Measurements from ENCODE around the gene TGM6.

TGM6 gene

GRCh38 chr20:2469991-2470422 lies 89.3 kb downstream of the TGM6 start:
- in situ Hi-C loops (cut with HindIII; ENCODE audit: low pct_ligation_motif_present, low pct_unique_long_range_greater_than_20kb, low sequenced_read_pairs) = no loop called here
- peak; percentile 51 for DNase-seq

GRCh38 chr20:2470423-2471193 lies 89.9 kb downstream of the TGM6 start, which contains the start of gene SNRPB:
Gene SNRPB (minus strand): TSS chr20:2470789. CDS start chr20:2470690, 99 bp downstream.
- in situ Hi-C loops (cut with HindIII; ENCODE audit: low pct_ligation_motif_present, low pct_unique_long_range_greater_than_20kb, low sequenced_read_pairs) = no loop called here
- DNase-seq = peak; percentile 98

GRCh38 chr20:2473516-2473915 lies 92.8 kb downstream of the TGM6 start:
- peak; percentile 17 for DNase-seq
- in situ Hi-C loops (cut with HindIII; ENCODE audit: low pct_ligation_motif_present, low pct_unique_long_range_greater_than_20kb, low sequenced_read_pairs) = no loop called here

GRCh38 chr20:2475850-2476741 lies 95.4 kb downstream of the TGM6 start:
- DNase-seq = no peak
- in situ Hi-C loops (cut with HindIII; ENCODE audit: low pct_ligation_motif_present, low pct_unique_long_range_greater_than_20kb, low sequenced_read_pairs) = no loop called here

GRCh38 chr20:2476742-2477615 lies 96.3 kb downstream of the TGM6 start:
- no peak for DNase-seq
- in situ Hi-C loops (cut with HindIII; ENCODE audit: low pct_ligation_motif_present, low pct_unique_long_range_greater_than_20kb, low sequenced_read_pairs) = no loop called here

- in situ Hi-C loops (cut with HindIII; ENCODE audit: low pct_ligation_motif_present, low pct_unique_long_range_greater_than_20kb, low sequenced_read_pairs) = no loop called here
- DNase-seq = no peak
Observed at GRCh38 chr20:2480381-2480780, 99.7 kb downstream of the TGM6 start.

Data from ACHN (cell line).